Left hindlimb (tissue), 1 donor: Measurements from ENCODE around the gene TIAM1.

ENCODE experiments used
- DNase-seq: peaks from one replicate; pipeline ENCODE4 v3.0.0-alpha.2; 2018

TIAM1 gene

DNA sequence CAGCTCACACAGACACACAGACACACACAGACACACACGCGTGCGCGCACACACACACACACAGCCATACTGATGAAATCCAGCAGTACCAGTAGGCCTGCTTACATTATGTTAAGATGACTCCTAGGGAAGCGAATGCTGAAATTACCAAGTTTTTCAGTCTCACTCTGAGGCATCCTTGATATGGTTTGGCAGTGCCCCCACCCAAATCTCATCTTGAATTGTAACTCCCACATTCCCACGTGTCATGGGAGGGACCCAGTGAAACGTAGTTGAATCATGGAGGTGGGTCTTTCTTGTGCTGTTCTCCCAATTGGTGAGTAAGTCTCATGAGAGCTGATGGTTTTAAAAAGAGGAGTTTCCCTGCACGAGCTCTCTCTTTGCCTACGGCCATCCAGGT lies 64.1 kb downstream of the TIAM1 start:
- DNase-seq = no peak

DNA sequence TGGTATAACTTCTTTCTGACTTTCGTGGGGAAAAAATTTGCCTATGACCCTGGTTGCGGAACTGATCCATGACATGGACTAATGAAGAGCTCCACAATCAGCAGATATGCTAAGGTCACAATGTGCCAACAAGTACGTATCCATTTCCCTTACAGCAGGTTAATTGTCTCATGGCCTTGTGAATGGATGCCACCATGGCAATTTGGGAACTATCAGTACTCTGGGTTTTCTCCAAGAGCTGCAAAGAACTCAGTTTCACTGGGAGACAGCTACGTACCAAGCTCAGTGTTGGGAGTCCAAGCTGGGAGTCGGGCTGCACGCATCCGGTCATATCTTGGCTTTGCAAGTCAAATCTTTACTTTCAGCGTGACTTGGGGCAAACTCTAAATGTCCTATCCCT lies 64.8 kb downstream of the TIAM1 start:
- DNase-seq = no peak

DNA sequence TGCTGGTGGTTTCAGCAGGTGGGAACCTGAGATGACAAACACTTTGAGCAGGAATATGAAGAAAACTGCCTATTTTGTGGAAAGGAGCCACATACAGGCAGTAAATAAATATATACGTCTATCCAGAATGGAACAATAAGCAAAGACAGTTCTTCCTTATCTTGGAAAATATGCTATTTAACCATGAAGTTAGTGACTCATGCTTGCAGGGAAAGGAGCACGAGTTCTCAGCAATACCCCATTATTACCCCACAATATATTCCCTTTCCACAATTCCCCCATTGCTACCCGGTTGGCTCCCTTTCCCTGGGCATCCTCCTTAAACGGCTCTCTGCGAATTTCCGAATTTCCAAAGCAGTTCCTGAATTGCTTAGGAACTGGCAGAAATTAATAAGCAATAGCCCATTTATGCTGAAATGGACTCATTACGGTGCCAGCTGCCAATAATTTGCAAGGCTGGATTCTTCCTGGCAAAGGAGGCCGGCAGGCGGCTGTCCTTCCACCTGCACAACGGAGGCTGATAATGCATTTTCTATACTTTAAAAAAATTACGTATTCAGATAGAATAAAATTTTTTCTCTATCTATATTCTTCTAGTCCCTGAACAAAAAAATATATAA lies 65.4 kb downstream of the TIAM1 start:
- DNase-seq = no peak

DNA sequence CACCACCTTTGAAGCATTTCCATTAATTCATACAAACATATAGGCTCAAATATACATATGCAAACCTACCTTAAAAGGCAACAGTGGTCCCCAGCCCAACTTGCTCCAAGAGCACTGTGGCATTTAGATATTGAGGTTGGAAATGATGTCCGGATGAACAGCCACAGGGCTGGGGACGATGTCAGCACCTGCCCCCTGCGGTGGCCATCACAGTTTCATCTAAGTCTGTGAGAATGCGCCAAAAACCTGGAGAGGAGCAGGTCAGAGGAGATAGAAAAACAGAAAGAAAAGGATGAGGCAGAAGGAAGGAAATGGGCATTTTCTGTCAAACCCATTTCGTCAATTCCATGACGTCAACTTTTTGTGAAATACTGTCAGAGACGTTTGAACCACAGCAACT lies 67.4 kb downstream of the TIAM1 start:
- no peak for DNase-seq

DNA sequence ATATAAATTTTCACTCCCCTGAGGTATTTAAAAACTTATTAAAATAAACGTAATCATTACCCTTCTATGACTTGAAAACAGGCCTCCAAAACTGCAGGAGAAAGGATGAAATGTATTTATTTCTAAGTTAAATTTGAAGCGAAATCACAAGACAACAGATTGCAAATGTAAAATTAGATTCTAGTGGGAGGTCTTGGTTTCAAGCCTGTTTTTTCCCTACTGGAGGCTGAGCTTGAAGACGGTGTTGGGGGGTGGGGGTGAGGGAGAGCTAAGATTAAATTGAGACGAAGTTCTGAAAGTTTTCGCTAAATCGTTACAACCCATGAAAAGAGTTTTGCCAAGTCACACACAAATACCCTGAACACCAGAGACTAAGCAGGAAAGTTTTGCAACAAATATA lies 68.2 kb downstream of the TIAM1 start:
- no peak for DNase-seq

DNA sequence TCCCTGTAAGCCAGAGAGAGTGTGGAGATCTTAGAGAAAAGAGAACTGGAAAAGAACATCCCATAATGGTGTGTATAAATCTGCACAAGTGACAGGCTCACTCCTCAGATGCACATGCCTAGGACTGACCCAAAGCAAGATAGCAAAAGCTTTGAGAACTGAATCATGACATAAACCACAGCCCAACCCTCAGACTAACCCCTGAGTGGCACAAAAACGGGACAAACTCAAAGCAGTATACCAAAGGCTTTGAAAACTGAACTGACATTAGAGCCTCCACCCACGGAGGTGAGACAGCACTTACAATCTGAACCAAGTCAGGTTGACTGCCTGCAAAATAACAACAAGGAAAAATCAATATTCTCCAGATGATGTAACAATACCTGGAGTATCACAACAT lies 70.8 kb downstream of the TIAM1 start:
- no peak for DNase-seq

DNA sequence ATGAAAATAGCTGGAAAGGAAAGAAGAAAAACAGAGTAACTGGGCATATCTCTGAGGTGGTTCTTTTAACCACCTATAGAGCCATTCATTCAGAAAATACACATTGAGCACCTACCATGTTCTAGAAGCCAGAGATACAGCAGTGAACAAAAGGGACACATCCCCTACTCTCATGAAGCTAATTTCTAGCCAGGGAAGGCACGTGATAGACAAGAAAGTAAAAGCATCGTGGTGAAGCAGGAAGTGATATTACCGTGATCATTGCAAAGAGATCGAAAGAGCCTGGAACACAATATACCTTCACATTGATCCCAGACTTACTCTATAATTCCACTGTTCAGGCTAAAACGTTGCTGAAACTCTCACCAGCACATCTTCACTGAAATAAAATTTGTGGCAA lies 76.0 kb downstream of the TIAM1 start:
- no peak for DNase-seq

DNA sequence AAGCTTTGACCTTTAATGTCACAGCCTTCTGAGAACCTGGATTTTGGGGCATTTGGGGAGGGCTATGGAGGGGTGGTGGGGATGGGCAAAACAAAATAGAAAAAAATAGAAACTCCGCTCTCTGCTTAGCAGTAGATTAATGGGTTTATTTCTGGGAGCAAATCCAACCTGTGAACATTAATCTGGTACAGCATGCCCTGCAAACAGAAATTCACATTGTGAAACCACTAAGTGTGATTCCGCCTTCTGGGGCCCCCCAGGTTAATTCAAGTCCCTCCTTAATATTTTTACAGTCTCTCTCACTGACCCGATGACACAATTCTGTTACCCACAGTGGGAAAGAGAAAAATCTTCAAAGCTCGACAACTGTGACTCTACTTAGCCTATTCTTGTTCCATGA lies 76.4 kb downstream of the TIAM1 start:
- no peak for DNase-seq

DNA sequence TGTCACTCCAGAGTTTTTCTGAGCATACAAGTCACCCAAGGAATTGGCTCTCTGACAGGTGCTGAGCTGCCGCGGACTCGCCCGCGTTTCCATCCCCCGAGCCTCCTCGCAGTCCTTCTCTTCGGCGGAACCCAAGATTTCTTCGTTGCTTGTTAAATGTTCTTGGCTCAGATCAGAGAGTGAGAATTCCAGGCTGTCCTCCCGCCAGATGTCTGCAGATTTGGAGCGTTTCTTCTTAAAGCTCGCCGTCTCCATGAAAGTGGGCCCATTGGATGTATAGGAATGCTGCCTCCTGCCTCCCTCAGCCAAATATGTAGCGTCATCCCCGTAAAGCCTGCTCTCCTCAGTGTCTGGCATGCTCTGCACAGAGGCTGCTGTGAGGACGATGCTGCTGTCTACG lies 77.8 kb downstream of the TIAM1 start:
- DNase-seq = peak; percentile 67

DNA sequence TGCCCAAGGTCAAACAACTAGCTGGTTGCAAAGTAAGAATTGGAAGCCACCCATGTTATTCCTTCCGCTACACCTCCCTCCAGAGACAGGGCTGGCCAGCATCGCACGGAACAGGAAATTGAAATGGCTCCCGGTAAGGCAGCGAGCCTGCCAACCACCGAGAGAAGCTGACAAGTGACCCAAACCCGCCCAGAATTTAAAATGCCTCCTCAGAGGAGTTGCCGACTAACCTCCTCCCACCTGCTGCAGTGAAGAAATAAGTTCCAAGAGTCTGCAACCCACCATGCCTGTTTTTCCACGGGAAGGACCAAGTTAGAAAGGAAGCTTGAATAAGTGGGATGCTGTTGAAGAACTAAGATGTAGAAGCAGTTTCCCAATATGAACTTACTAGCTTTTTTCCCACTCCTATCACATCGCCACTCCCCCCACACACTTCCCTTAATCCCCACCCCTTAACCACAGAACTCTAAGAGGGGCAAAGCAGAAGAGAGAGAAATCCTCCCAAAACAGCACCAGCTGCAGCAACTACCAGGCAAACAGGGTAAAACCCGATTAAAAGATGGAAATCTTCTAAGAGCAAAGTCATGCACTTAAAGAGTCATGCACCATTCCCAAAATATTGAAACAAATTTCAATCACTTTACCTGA lies 78.6 kb downstream of the TIAM1 start:
- peak; percentile 52 for DNase-seq

DNA sequence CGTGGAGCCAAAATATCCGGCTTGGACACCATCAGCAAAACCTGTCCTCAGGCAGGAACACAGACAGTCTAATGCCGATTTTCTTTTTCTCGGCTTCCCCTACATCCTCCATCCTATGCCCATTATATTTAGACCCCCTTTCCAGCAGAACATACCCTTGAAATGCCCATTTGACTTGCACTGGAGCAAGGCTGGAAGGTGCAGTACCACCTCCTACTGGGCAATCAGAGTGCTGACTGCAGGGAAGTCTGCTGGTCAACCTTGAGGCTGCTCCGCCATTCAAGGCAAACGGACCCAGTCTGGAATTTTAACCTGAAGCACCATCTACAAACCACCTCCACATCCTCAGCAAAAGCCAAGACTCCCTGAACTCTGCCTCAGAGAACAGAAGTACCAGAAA lies 79.5 kb downstream of the TIAM1 start:
- DNase-seq = no peak

DNA sequence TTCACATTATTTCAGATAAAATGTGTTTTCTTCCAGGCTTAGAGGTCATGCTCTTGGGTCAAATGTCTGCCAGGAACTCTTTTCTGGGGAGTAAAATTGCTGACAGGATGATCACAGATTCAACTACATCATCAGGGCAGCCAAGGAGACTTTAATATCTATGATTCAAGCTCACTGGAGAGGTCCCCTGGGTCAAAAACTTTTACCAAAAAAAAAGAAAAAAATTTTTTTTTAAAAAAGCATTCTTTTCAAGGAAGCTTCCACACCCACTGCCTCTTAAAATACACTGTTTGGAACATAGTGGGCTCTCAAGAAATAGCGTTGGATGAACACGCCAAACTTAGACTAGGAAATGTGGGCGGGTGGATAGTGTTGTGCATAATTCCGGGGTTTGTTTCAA lies 81.3 kb downstream of the TIAM1 start:
- DNase-seq = no peak

DNA sequence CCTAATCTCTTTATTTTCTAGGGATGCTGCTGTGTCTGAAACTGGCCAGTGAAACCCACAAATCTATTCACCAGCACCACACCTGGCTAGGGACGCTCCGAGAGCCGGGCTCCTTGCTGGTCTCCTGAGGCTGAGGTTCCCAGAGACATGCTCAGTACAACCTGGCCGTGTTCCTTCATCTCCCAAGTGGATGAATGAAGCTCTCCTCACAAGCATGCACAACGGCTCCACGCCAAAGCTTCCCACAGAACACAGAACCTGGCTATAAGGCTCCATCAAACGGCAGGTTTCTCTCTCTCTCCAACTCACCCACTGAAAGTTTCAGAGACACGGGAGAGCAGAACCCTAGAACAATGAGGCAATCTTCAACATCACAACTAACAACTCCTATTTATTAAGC lies 82.3 kb downstream of the TIAM1 start:
- DNase-seq = no peak

DNA sequence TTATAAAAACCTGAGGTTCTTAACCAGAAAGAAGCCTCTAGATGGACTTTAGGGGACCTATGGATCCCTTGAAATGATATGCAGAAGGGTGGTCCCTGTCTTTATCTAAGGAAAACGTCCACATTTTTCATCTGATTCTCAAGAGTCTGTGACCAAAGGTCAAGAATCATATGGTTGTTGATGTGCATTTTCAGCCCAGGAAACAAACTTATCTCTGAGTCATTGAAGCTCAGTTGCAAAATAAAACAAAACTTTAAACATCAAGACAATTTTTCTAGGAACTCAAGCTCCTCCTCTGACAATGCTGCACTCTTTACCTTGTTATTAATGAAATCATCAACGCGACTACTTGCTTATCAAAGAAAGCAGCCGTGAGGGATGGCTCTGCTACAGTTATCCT lies 83.3 kb downstream of the TIAM1 start:
- DNase-seq = no peak

DNA sequence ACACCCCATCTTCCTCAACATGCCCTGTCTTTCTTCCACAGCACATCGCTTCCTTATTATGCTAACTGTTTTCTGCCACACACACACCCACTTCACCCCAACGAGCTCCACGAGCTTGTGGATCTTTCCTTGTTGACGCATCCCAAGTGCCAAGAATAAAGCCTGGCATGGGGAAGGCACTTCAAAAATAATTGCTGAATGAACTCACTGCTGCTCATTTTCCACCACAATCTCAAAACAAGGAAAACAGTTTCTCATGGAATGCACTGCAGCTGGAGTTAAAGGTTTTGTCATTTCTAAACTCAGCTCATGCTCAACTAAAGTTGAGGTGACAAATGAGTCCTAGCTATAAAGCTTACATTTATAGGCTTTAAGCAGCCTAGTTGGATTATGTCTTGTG lies 86.0 kb downstream of the TIAM1 start:
- no peak for DNase-seq

DNA sequence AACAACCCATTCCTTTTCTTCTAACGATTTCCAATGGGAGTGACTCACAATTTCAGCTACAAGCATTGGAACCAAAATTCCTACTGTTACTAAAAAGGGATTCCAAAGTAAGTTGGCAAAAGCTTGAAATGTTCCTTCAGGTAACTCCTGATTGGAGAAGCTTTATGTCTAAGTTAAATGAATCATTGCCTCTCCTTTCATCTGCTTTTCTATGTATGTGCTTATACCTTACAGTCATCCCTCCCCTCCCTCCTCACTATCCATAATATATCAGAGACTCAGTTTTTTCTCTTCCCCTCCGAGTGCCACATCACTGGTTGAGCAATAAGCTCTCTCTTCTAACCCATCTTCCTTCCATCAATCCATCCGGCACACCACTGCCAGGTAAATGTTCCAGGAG lies 86.8 kb downstream of the TIAM1 start:
- DNase-seq = no peak

DNA sequence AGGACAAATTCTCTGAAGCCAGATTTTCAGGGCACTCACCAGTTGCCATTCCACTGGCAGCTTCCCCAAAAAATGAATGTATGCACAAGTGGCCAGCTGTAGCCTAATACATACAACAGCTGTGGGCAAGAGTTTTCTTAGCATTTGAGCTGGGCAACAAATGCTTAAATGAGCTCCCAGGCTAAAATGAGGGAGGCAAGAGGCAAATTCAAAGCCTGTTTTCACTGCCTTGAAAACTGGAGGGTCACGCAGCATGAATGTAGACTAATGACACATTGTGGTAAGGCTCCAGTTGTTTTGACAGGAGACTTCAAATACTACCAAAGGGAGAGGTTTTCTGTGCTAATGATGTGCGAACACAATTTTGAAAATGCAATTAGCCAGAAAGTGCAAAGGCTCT lies 88.2 kb downstream of the TIAM1 start:
- no peak for DNase-seq

DNA sequence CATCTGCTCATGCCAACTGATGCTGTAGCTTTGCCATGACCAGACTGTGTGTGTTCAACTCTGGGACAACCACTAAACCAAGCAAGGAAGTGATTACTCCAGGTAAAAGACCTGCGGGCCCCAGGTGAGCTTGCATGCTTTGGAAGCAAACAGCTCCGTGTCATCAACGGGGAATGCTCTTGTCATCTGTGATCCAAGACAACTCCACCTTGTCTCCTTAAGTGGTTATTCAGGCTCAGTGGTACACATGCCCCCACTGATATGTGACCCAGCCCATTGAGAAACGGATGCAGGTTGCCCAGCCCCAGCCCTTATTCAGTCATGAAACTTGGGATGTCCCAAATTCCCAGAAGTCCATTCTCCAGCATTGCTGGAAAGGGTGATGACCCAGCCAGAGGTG lies 89.0 kb downstream of the TIAM1 start:
- no peak for DNase-seq

DNA sequence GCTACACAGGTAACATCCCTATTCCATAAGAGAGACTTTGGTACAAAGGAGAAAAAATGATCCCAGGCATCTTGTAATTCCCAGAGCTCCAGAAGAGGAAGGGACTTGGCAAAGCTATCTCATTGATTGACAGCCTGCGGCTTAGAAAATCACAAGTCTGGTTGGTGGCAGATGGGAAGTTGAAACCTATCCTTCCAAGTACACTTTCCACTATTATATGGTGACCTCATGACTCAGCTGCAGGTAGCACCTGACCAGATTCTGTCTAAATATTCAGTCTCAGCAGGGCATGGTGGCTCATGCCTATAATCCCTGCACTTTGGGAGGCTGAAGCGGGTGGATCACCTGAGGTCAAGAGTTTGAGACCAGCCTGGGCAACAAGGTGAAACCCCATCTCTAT lies 89.9 kb downstream of the TIAM1 start:
- DNase-seq = no peak

DNA sequence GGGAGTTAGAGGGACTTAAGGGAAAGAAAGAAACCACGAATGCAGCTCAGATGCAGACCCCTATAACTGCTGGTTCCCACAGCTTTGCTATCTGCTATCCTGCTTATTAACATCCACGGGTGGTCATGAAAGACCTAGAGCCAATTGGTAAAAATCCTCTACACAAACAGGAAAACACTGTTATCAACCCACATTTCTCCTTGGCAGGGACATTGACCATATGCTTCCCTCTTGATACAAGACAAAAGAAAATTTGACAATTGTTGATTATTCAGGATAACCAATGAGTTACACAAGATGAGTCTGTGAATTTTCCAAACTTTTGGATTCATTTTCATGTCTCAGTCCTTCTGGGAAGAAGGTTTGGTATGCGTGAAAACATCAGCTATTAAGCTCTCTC lies 90.4 kb downstream of the TIAM1 start:
- no peak for DNase-seq

DNA sequence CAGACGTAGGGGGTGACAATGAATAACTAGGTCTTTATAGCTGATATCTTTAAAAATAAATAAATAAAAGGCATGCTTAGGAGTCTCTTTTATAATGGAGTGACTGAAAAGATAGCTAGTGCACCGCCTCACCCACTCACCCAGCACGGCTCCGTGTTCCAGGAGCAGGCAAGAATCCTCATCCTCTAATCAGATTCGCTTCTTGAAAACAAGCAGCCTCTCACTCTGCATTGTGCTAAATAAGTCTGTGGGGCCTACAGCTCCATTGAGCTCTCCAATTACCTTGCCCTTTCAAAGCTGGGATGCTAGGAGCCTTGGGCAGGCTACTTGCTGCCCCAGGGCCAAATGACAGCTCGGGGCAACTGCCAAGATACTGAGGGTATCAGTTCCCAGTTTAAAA lies 91.5 kb downstream of the TIAM1 start:
- DNase-seq = no peak

DNA sequence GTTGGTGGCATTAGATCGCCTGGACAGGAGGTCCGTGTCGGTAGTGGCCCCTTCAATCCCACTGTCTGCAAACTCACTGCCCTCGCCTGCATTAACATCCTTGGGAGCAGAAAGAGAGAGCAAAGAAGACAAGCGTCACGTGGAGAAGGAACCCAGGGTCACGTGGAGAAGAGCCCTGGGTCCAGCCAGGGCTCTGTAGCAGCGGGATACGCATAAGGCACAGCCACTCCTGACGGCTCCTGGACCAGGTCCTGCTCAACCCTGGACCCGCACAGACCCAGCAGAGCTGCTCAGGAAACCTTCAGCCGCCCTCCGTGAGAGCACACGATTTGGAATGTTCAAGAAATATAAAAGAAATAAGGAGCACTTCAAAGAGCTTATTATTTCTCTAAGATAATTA lies 92.0 kb downstream of the TIAM1 start:
- no peak for DNase-seq

DNA sequence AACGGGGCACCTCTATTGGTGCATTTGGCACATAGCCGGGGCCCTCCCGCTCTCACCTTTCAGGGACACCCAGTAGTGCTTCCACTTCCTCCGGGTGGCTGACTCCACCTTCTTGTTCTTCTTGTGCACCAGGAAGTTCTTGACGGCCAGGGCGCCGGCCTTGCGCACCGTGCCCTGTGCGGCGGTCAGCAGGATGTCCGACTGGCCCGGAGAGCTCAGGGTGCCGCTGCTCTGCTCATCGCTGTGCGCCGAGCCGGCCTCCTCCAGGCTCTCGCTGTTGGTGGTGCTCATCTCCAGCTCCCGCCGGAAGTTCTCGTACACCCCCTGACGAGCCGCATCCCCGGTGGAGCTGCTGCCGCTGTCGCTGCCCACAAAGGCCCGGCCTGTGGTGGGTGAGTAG lies 92.4 kb downstream of the TIAM1 start:
- DNase-seq = no peak

DNA sequence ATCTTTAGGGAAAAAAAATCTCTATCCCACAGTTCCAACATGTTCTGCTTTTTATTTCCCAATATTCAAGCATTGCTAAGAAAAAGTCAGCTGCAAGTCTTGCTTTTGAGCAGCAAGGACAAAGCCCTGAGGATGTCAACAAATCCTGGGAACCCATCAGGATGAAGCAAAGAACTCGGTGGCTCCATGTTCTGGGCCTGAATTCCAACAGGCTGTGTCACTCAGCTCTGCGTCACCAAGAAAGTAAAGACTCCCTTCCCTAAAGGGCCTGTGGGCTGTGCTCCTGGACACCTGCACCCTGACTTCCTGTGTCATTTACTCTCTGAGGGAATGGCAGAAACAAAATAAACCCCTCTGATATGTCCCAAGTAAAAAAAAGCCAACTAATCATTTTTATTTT lies 95.5 kb downstream of the TIAM1 start:
- DNase-seq = no peak

DNA sequence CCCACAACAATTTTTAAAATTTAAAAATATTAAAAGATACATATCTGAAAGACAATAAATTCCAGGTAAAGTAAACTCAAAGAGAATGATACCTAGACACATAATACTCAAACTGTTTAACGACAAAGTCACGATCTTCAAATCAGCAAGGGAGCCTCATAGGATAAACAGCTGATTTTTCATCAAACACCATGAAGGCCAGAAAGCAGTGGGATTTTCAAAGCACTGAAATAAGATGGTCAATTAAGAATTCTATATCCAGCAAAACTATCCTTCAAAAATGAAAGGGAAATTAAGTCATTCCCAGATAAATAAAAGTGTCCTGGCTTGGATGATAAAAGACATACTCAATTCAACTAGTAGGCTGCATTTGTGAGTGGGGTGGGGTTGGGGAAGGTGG lies 100.5 kb downstream of the TIAM1 start:
- DNase-seq = no peak
